ENCODE measurements around the gene ASMTL.

The ASMTL gene

GRCh38 chrX:1392376-1393068 lies 60.2 kb downstream of the ASMTL start:
- Histone ChIP-seq H3K9ac (ENCODE audit: low read depth, low read length) (peak overlapping the region; percentile 99), H3K4me1 (ENCODE audit: control insufficient read depth, insufficient read depth, low read length) (no peaks in the 10 kb centered on the region), H3K4me3 (ENCODE audit: low read depth, low read length) (peak overlapping the region; percentile 99), H3K27ac (ENCODE audit: low read depth, low read length) (peak overlapping the region; percentile 100), H3K27me3 (ENCODE audit: control insufficient read depth, insufficient read depth, low read length) (no peaks in the 10 kb centered on the region), H3K36me3 (ENCODE audit: control insufficient read depth, insufficient read depth, low read length) (peaks cover 64% of the 10 kb centered on the region), H3K9me3 (ENCODE audit: control insufficient read depth, insufficient read depth, low read length) (no peaks in the 10 kb centered on the region)

- Histone ChIP-seq H3K9ac (ENCODE audit: low read depth, low read length) (peak within 1 kb of the TSS; percentile 100), H3K4me3 (ENCODE audit: low read depth, low read length) (peak within 1 kb of the TSS; percentile 99), H3K36me3 (ENCODE audit: control insufficient read depth, insufficient read depth, low read length) (peaks cover 67% of the 10 kb centered on the region), H3K4me1 (ENCODE audit: control insufficient read depth, insufficient read depth, low read length) (no peaks in the 10 kb centered on the region), H3K9me3 (ENCODE audit: control insufficient read depth, insufficient read depth, low read length) (no peaks in the 10 kb centered on the region), H3K27me3 (ENCODE audit: control insufficient read depth, insufficient read depth, low read length) (no peaks in the 10 kb centered on the region), H3K27ac (ENCODE audit: low read depth, low read length) (peak within 1 kb of the TSS; percentile 100)
Measured at GRCh38 chrX:1391707-1392375, 60.9 kb downstream of the ASMTL start, which contains the start of gene SLC25A6. Gene SLC25A6, minus strand, starts transcription at chrX:1392113. Its CDS starts 104 bp downstream, at chrX:1392009.

- Histone ChIP-seq H3K36me3 (ENCODE audit: control insufficient read depth, insufficient read depth, low read length) (peaks cover 67% of the 10 kb centered on the region), H3K4me3 (ENCODE audit: low read depth, low read length) (peak overlapping the region; percentile 99), H3K27ac (ENCODE audit: low read depth, low read length) (peak overlapping the region; percentile 100)
Measured at GRCh38 chrX:1391370-1391706, 61.4 kb downstream of the ASMTL start.

GRCh38 chrX:1390621-1391369 lies 61.9 kb downstream of the ASMTL start:
- Histone ChIP-seq H3K4me3 (ENCODE audit: low read depth, low read length) (peak overlapping the region; percentile 99), H3K27ac (ENCODE audit: low read depth, low read length) (peak overlapping the region; percentile 100), H3K36me3 (ENCODE audit: control insufficient read depth, insufficient read depth, low read length) (peaks cover 67% of the 10 kb centered on the region), H3K9ac (ENCODE audit: low read depth, low read length) (peak overlapping the region; percentile 100), H3K27me3 (ENCODE audit: control insufficient read depth, insufficient read depth, low read length) (no peaks in the 10 kb centered on the region), H3K9me3 (ENCODE audit: control insufficient read depth, insufficient read depth, low read length) (no peaks in the 10 kb centered on the region), H3K4me1 (ENCODE audit: control insufficient read depth, insufficient read depth, low read length) (no peaks in the 10 kb centered on the region)

More at GRCh38 chrX:1391370-1391706, 61.4 kb downstream of the ASMTL start:
- H3K27me3 ChIP-seq (ENCODE audit: control insufficient read depth, insufficient read depth, low read length): no peaks in the 10 kb centered on the region
- no peaks in the 10 kb centered on the region for H3K9me3 ChIP-seq (ENCODE audit: control insufficient read depth, insufficient read depth, low read length)
- H3K9ac ChIP-seq (ENCODE audit: low read depth, low read length): peak overlapping the region; percentile 100
- no peaks in the 10 kb centered on the region for H3K4me1 ChIP-seq (ENCODE audit: control insufficient read depth, insufficient read depth, low read length)

- Histone ChIP-seq H3K4me1 (ENCODE audit: control insufficient read depth, insufficient read depth, low read length) (no peaks in the 10 kb centered on the region), H3K9ac (ENCODE audit: low read depth, low read length) (no peak overlapping the region), H3K27ac (ENCODE audit: low read depth, low read length) (peak overlapping the region; percentile 22), H3K9me3 (ENCODE audit: control insufficient read depth, insufficient read depth, low read length) (no peaks in the 10 kb centered on the region), H3K4me3 (ENCODE audit: low read depth, low read length) (no peak overlapping the region), H3K36me3 (ENCODE audit: control insufficient read depth, insufficient read depth, low read length) (peaks cover 67% of the 10 kb centered on the region), H3K27me3 (ENCODE audit: control insufficient read depth, insufficient read depth, low read length) (no peaks in the 10 kb centered on the region)
Measured at GRCh38 chrX:1389993-1390285, 62.8 kb downstream of the ASMTL start.

- no peaks in the 10 kb centered on the region for H3K9me3 ChIP-seq (ENCODE audit: control insufficient read depth, insufficient read depth, low read length)
- H3K27ac ChIP-seq (ENCODE audit: low read depth, low read length): no peak overlapping the region
- H3K4me3 ChIP-seq (ENCODE audit: low read depth, low read length): no peak overlapping the region
- H3K9ac ChIP-seq (ENCODE audit: low read depth, low read length): no peak overlapping the region
- no peaks in the 10 kb centered on the region for H3K4me1 ChIP-seq (ENCODE audit: control insufficient read depth, insufficient read depth, low read length)
- peaks cover 68% of the 10 kb centered on the region for H3K36me3 ChIP-seq (ENCODE audit: control insufficient read depth, insufficient read depth, low read length)
- H3K27me3 ChIP-seq (ENCODE audit: control insufficient read depth, insufficient read depth, low read length): no peaks in the 10 kb centered on the region
Measured at GRCh38 chrX:1389181-1389992, 63.3 kb downstream of the ASMTL start.

GRCh38 chrX:1388651-1389050 lies 64.1 kb downstream of the ASMTL start:
- Histone ChIP-seq H3K9me3 (ENCODE audit: control insufficient read depth, insufficient read depth, low read length) (no peaks in the 10 kb centered on the region), H3K36me3 (ENCODE audit: control insufficient read depth, insufficient read depth, low read length) (peaks cover 74% of the 10 kb centered on the region), H3K4me1 (ENCODE audit: control insufficient read depth, insufficient read depth, low read length) (no peaks in the 10 kb centered on the region), H3K4me3 (ENCODE audit: low read depth, low read length) (no peak overlapping the region), H3K27me3 (ENCODE audit: control insufficient read depth, insufficient read depth, low read length) (no peaks in the 10 kb centered on the region), H3K27ac (ENCODE audit: low read depth, low read length) (no peak overlapping the region), H3K9ac (ENCODE audit: low read depth, low read length) (no peak overlapping the region)

GRCh38 chrX:1387141-1387776 lies 65.5 kb downstream of the ASMTL start:
- Histone ChIP-seq H3K4me3 (ENCODE audit: low read depth, low read length) (no peak overlapping the region), H3K36me3 (ENCODE audit: control insufficient read depth, insufficient read depth, low read length) (peaks cover 79% of the 10 kb centered on the region), H3K9me3 (ENCODE audit: control insufficient read depth, insufficient read depth, low read length) (no peaks in the 10 kb centered on the region), H3K27me3 (ENCODE audit: control insufficient read depth, insufficient read depth, low read length) (no peaks in the 10 kb centered on the region), H3K27ac (ENCODE audit: low read depth, low read length) (peak overlapping the region; percentile 12), H3K4me1 (ENCODE audit: control insufficient read depth, insufficient read depth, low read length) (0 out of 2 replicates have a peak, but pooled peaks cover 1% of the 10 kb centered on the region), H3K9ac (ENCODE audit: low read depth, low read length) (no peak overlapping the region)

GRCh38 chrX:1386338-1387127 lies 66.2 kb downstream of the ASMTL start:
- Histone ChIP-seq H3K36me3 (ENCODE audit: control insufficient read depth, insufficient read depth, low read length) (peaks cover 79% of the 10 kb centered on the region), H3K4me3 (ENCODE audit: low read depth, low read length) (no peak overlapping the region), H3K27ac (ENCODE audit: low read depth, low read length) (no peak overlapping the region)

More at GRCh38 chrX:1386338-1387127, 66.2 kb downstream of the ASMTL start:
- Histone ChIP-seq H3K27me3 (ENCODE audit: control insufficient read depth, insufficient read depth, low read length) (no peaks in the 10 kb centered on the region), H3K9me3 (ENCODE audit: control insufficient read depth, insufficient read depth, low read length) (no peaks in the 10 kb centered on the region), H3K9ac (ENCODE audit: low read depth, low read length) (no peak overlapping the region), H3K4me1 (ENCODE audit: control insufficient read depth, insufficient read depth, low read length) (0 out of 2 replicates have a peak, but pooled peaks cover 2% of the 10 kb centered on the region)
